ENCODE results near the gene LMO7.

The LMO7 gene

DNA sequence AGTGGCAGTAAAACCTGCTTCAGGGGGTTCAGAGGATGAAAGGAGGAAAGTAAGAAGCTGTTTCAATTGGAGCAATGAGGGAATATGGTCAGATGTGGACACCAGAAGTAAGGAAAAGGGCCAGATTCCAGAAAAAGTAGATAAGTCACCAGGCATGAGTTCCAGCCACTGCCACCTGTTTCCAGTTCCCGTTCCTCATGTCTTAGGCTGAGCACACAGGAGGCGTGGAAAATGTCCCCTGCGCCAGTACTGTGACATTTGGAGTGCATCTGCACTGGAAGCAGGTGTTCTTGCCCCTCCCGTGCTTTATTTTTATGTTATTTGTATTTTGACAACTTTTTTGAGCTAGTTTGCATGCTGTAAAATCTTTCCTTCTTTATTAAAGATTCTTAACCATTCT, 25.3 kb downstream of the LMO7 start:
- Histone ChIP-seq H3K4me3 (ENCODE audit: low read length) (no peak overlapping the region), H3K23ac (ENCODE audit: low read length) (no peak overlapping the region), H4K5ac (ENCODE audit: low read length) (no peak overlapping the region), H3K79me1 (ENCODE audit: low read length) (no peaks in the 10 kb centered on the region), H2BK120ac (ENCODE audit: low read depth, low read length) (no peak overlapping the region), H3K4ac (ENCODE audit: low read depth, low read length) (no peak overlapping the region), H4K8ac (ENCODE audit: low read depth, low read length) (no peak overlapping the region), H2AK5ac (ENCODE audit: low read length) (no peak overlapping the region), H3K4me1 (ENCODE audit: control insufficient read depth, low read depth, low read length) (no peaks in the 10 kb centered on the region), H2BK5ac (ENCODE audit: low read length) (no peak overlapping the region), H3K18ac (ENCODE audit: low read length) (no peak overlapping the region), H3K56ac (ENCODE audit: low read length) (no peak overlapping the region), H2BK15ac (replicated peaks; ENCODE audit: low read depth) (no peak overlapping the region), H3K79me2 (ENCODE audit: control insufficient read depth, insufficient read depth, low read length) (no peaks in the 10 kb centered on the region), H3K27me3 (ENCODE audit: insufficient read depth, low read length, poor library complexity) (no peaks in the 10 kb centered on the region), H3K36me3 (ENCODE audit: control insufficient read depth, insufficient read depth, low read length) (no peaks in the 10 kb centered on the region), H3K9ac (ENCODE audit: low read length) (no peak overlapping the region), H3K27ac (ENCODE audit: low read depth, low read length) (no peak overlapping the region), H3K4me2 (ENCODE audit: low read length) (no peak overlapping the region)
- no CpG with 5 or more reads among the region's 4 CpGs for WGBS (ENCODE audit: extremely low coverage, insufficient coverage, low lambda C conversion rate)
- no peak for DNase-seq

DNA sequence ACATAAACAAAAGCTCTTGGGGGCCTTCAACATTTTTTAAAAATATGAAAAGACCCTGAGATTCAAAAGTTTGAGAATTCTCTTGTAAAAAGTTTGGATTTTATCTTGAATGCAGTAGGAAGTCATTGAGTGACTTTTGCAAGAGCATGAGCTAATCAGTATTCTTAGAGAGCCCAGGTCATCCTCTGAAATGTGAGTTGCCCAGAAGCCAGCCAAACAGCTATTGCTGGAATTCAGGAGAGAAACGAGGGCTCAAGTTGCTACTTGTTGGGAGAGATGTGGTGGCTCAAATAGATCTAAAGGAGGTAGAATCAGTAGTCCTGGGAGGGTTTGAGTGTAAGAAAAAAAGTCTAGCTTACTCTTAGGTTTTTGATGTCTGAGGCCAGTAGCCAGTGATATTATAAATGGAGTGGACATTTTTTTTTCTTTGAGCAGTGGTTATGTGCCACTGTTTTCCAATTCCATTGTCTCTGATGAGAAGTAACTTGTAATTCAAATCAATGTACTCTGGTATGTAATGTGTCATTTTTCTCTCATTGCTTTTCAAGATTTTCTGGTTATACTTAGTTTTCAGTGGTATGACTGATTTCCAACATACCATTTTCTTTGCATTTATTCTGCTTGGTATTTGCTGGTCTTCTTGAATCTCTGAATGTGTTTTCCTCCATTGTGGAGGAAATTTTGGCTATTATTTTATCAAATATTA, 30.7 kb downstream of the LMO7 start:
- Histone ChIP-seq H4K8ac (ENCODE audit: low read depth, low read length) (no peak overlapping the region), H3K9ac (ENCODE audit: low read length) (no peak overlapping the region), H3K27me3 (ENCODE audit: insufficient read depth, low read length, poor library complexity) (no peaks in the 10 kb centered on the region), H2AK5ac (ENCODE audit: low read length) (no peak overlapping the region), H2BK15ac (replicated peaks; ENCODE audit: low read depth) (no peak overlapping the region), H3K4ac (ENCODE audit: low read depth, low read length) (no peak overlapping the region), H3K18ac (ENCODE audit: low read length) (no peak overlapping the region), H2BK5ac (ENCODE audit: low read length) (no peak overlapping the region), H3K4me2 (ENCODE audit: low read length) (no peak overlapping the region), H3K79me1 (ENCODE audit: low read length) (no peaks in the 10 kb centered on the region), H3K56ac (ENCODE audit: low read length) (no peak overlapping the region), H3K36me3 (ENCODE audit: control insufficient read depth, insufficient read depth, low read length) (no peaks in the 10 kb centered on the region), H3K4me1 (ENCODE audit: control insufficient read depth, low read depth, low read length) (no peaks in the 10 kb centered on the region), H3K23ac (ENCODE audit: low read length) (no peak overlapping the region), H2BK120ac (ENCODE audit: low read depth, low read length) (no peak overlapping the region), H3K79me2 (ENCODE audit: control insufficient read depth, insufficient read depth, low read length) (no peaks in the 10 kb centered on the region), H3K27ac (ENCODE audit: low read depth, low read length) (no peak overlapping the region), H3K4me3 (ENCODE audit: low read length) (no peak overlapping the region), H4K5ac (ENCODE audit: low read length) (no peak overlapping the region)
- peak; percentile 75 for DNase-seq
- no CpG with 5 or more reads among the region's 1 CpG for WGBS (ENCODE audit: extremely low coverage, insufficient coverage, low lambda C conversion rate)

GRCh38 chr13:75669706-75670105, 33.6 kb downstream of the LMO7 start:
- Histone ChIP-seq H3K27me3 (ENCODE audit: insufficient read depth, low read length, poor library complexity) (no peaks in the 10 kb centered on the region), H3K79me1 (ENCODE audit: low read length) (no peaks in the 10 kb centered on the region), H3K9ac (ENCODE audit: low read length) (no peak overlapping the region), H4K5ac (ENCODE audit: low read length) (no peak overlapping the region), H3K36me3 (ENCODE audit: control insufficient read depth, insufficient read depth, low read length) (no peaks in the 10 kb centered on the region), H2BK5ac (ENCODE audit: low read length) (no peak overlapping the region), H3K79me2 (ENCODE audit: control insufficient read depth, insufficient read depth, low read length) (no peaks in the 10 kb centered on the region), H2BK15ac (replicated peaks; ENCODE audit: low read depth) (no peak overlapping the region), H3K4me2 (ENCODE audit: low read length) (no peak overlapping the region), H3K18ac (ENCODE audit: low read length) (no peak overlapping the region), H3K4me3 (ENCODE audit: low read length) (no peak overlapping the region), H2BK120ac (ENCODE audit: low read depth, low read length) (no peak overlapping the region), H3K56ac (ENCODE audit: low read length) (no peak overlapping the region), H3K4ac (ENCODE audit: low read depth, low read length) (no peak overlapping the region), H3K27ac (ENCODE audit: low read depth, low read length) (no peak overlapping the region), H2AK5ac (ENCODE audit: low read length) (no peak overlapping the region), H3K4me1 (ENCODE audit: control insufficient read depth, low read depth, low read length) (no peaks in the 10 kb centered on the region), H3K23ac (ENCODE audit: low read length) (no peak overlapping the region), H4K8ac (ENCODE audit: low read depth, low read length) (no peak overlapping the region)
- no peak for DNase-seq

- no CpG with 5 or more reads among the region's 1 CpG for WGBS (ENCODE audit: extremely low coverage, insufficient coverage, low lambda C conversion rate)
- no peak overlapping the region for H3K4ac ChIP-seq (ENCODE audit: low read depth, low read length)
These were observed 34.4 kb downstream of the LMO7 start for GRCh38 chr13:75670496-75670895.

DNA sequence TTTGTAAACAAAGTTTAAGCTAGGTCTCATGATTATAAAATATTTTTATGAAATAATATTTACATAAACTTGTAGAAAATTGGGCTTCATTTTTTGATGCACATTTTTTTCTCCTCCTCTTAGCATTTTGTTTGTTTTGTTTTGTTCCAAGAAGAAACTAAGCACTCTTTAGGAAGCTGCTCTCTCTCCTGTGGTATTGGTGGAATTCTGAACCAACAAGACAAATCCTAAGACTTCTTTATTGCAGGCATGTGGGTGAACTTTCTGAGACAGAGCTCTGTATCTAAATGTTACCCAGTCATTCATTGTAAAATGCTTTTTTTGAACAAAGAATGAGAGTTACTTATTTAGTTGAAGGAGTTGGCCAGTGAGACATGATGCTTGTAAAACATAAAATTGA, 39.3 kb downstream of the LMO7 start:
- H3K4me3 ChIP-seq (ENCODE audit: low read length) = no peak overlapping the region
- no peaks in the 10 kb centered on the region for H3K36me3 ChIP-seq (ENCODE audit: control insufficient read depth, insufficient read depth, low read length)
- DNase-seq = no peak
- no peak overlapping the region for H3K56ac ChIP-seq (ENCODE audit: low read length)
- H3K4ac ChIP-seq (ENCODE audit: low read depth, low read length) = no peak overlapping the region
- no peak overlapping the region for H3K23ac ChIP-seq (ENCODE audit: low read length)
- H2AK5ac ChIP-seq (ENCODE audit: low read length) = no peak overlapping the region
- H3K79me1 ChIP-seq (ENCODE audit: low read length) = no peaks in the 10 kb centered on the region
- no peaks in the 10 kb centered on the region for H3K4me1 ChIP-seq (ENCODE audit: control insufficient read depth, low read depth, low read length)
- H2BK120ac ChIP-seq (ENCODE audit: low read depth, low read length) = no peak overlapping the region
- no peak overlapping the region for H2BK15ac ChIP-seq (replicated peaks; ENCODE audit: low read depth)
- no peaks in the 10 kb centered on the region for H3K27me3 ChIP-seq (ENCODE audit: insufficient read depth, low read length, poor library complexity)
- H4K8ac ChIP-seq (ENCODE audit: low read depth, low read length) = no peak overlapping the region
- no peak overlapping the region for H2BK5ac ChIP-seq (ENCODE audit: low read length)
- H3K9ac ChIP-seq (ENCODE audit: low read length) = no peak overlapping the region
- H3K27ac ChIP-seq (ENCODE audit: low read depth, low read length) = no peak overlapping the region
- no peak overlapping the region for H3K4me2 ChIP-seq (ENCODE audit: low read length)
- H4K5ac ChIP-seq (ENCODE audit: low read length) = no peak overlapping the region
- no peaks in the 10 kb centered on the region for H3K79me2 ChIP-seq (ENCODE audit: control insufficient read depth, insufficient read depth, low read length)
- no peak overlapping the region for H3K18ac ChIP-seq (ENCODE audit: low read length)

More at GRCh38 chr13:75670496-75670895, 34.4 kb downstream of the LMO7 start:
- DNase-seq = no peak
- Histone ChIP-seq H2AK5ac (ENCODE audit: low read length) (no peak overlapping the region), H3K9ac (ENCODE audit: low read length) (no peak overlapping the region), H3K23ac (ENCODE audit: low read length) (no peak overlapping the region), H3K18ac (ENCODE audit: low read length) (no peak overlapping the region), H3K36me3 (ENCODE audit: control insufficient read depth, insufficient read depth, low read length) (no peaks in the 10 kb centered on the region), H4K8ac (ENCODE audit: low read depth, low read length) (no peak overlapping the region), H3K4me3 (ENCODE audit: low read length) (no peak overlapping the region), H3K56ac (ENCODE audit: low read length) (no peak overlapping the region), H3K27me3 (ENCODE audit: insufficient read depth, low read length, poor library complexity) (no peaks in the 10 kb centered on the region), H2BK120ac (ENCODE audit: low read depth, low read length) (no peak overlapping the region), H2BK5ac (ENCODE audit: low read length) (no peak overlapping the region), H3K79me2 (ENCODE audit: control insufficient read depth, insufficient read depth, low read length) (no peaks in the 10 kb centered on the region), H2BK15ac (replicated peaks; ENCODE audit: low read depth) (no peak overlapping the region), H3K27ac (ENCODE audit: low read depth, low read length) (no peak overlapping the region), H4K5ac (ENCODE audit: low read length) (no peak overlapping the region), H3K79me1 (ENCODE audit: low read length) (no peaks in the 10 kb centered on the region), H3K4me1 (ENCODE audit: control insufficient read depth, low read depth, low read length) (no peaks in the 10 kb centered on the region), H3K4me2 (ENCODE audit: low read length) (no peak overlapping the region)

DNA sequence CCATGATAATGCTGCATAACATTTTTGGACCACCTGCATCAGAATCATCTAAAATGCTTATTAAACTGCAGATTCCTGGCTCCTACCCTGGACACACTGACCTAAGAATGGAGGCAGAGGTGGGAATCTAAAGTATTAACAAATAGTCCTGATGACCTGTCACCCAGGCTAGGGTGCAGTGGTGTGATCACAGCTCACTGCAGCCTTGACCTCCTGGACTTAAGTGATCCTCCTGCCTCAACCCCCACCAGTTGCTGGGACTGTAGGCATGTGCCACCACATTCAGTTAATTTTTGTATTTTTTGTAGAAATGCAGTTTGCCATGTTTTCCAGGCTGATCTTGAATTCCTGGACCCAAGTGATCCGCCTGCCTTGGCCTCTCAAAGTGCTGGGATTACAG, 43.3 kb downstream of the LMO7 start:
- Histone ChIP-seq H4K5ac (ENCODE audit: low read length) (no peak overlapping the region), H3K79me1 (ENCODE audit: low read length) (no peaks in the 10 kb centered on the region), H3K36me3 (ENCODE audit: control insufficient read depth, insufficient read depth, low read length) (no peaks in the 10 kb centered on the region), H2BK5ac (ENCODE audit: low read length) (no peak overlapping the region), H3K4me3 (ENCODE audit: low read length) (no peak overlapping the region), H3K23ac (ENCODE audit: low read length) (no peak overlapping the region), H3K9ac (ENCODE audit: low read length) (no peak overlapping the region), H4K8ac (ENCODE audit: low read depth, low read length) (no peak overlapping the region), H3K27me3 (ENCODE audit: insufficient read depth, low read length, poor library complexity) (no peaks in the 10 kb centered on the region), H3K27ac (ENCODE audit: low read depth, low read length) (no peak overlapping the region), H3K18ac (ENCODE audit: low read length) (no peak overlapping the region), H2BK15ac (replicated peaks; ENCODE audit: low read depth) (no peak overlapping the region), H3K4me1 (ENCODE audit: control insufficient read depth, low read depth, low read length) (no peaks in the 10 kb centered on the region), H3K79me2 (ENCODE audit: control insufficient read depth, insufficient read depth, low read length) (no peaks in the 10 kb centered on the region), H2AK5ac (ENCODE audit: low read length) (no peak overlapping the region), H3K4ac (ENCODE audit: low read depth, low read length) (no peak overlapping the region), H3K4me2 (ENCODE audit: low read length) (no peak overlapping the region), H2BK120ac (ENCODE audit: low read depth, low read length) (no peak overlapping the region), H3K56ac (ENCODE audit: low read length) (no peak overlapping the region)
- no CpG with 5 or more reads among the region's 1 CpG for WGBS (ENCODE audit: extremely low coverage, insufficient coverage, low lambda C conversion rate)
- DNase-seq = no peak
